HepG2 (cell line): ENCODE results near the gene POLDIP3. TPM values are rescaled to one million over a fixed set of nuclear protein-coding genes. Genes with fewer than 3 reads are reported as not detected.

ENCODE experiments used
- CREB1 ChIP-seq, 2 experiments: fragments of 450-650 bp in 1 of 2; IDR thresholded peaks; 2 replicates each; pipeline ENCODE4 v1.6.1; 2016 to 2017; ENCODE audit warnings: control low read depth in 1 of 2, mild to moderate bottlenecking in 1 of 2, missing compliant biosample characterization in 1 of 2, missing genetic modification characterization in 1 of 2
- GTF2F1 ChIP-seq: fragments of 150-350 bp; IDR thresholded peaks from 2 replicates; pipeline ENCODE4 v1.6.1; 2014; ENCODE audit warnings: low read length
- HDAC1 ChIP-seq: sonication (generic); formaldehyde crosslinking; IDR thresholded peaks from 2 replicates; pipeline ENCODE4 v1.5.1; 2020; ENCODE audit warnings: mild to moderate bottlenecking, missing genetic modification reagents
- HNF4A ChIP-seq: sonication (generic); formaldehyde crosslinking; IDR thresholded peaks from 2 replicates; pipeline ENCODE4 v1.4.0; 2020; ENCODE audit warnings: missing genetic modification reagents
- JUN ChIP-seq: sonication (generic); formaldehyde crosslinking; IDR thresholded peaks from 2 replicates; pipeline ENCODE4 v1.4.0; 2020; ENCODE audit warnings: mild to moderate bottlenecking, missing genetic modification reagents
- NFKBIZ ChIP-seq: IDR thresholded peaks from 2 replicates; pipeline ENCODE4 v1.6.1; 2018; ENCODE audit warnings: missing genetic modification reagents, missing compliant biosample characterization
- PLSCR1 ChIP-seq: sonication (generic); formaldehyde crosslinking; IDR thresholded peaks from 2 replicates; pipeline ENCODE4 v1.5.0; 2020; ENCODE audit warnings: missing genetic modification reagents, mild to moderate bottlenecking, borderline replicate concordance
- SMYD3 ChIP-seq: sonication (generic); formaldehyde crosslinking; IDR thresholded peaks from 2 replicates; pipeline ENCODE4 v1.8.1; 2023; ENCODE audit warnings: mild to moderate bottlenecking, missing genetic modification reagents
- USF2 ChIP-seq, 2 experiments: sonication (generic) in 1 of 2; formaldehyde crosslinking in 1 of 2; IDR thresholded peaks; 2 replicates each; pipeline versions ENCODE4 v1.5.1 to v1.6.1; 2011 to 2020; ENCODE audit warnings: borderline replicate concordance in 1 of 2, low read depth in 1 of 2, low read length in 1 of 2, mild to moderate bottlenecking in 1 of 2, missing genetic modification reagents in 1 of 2, moderate library complexity in 1 of 2
- ZBTB33 ChIP-seq: sonication (generic); formaldehyde crosslinking; IDR thresholded peaks from 2 replicates; pipeline ENCODE4 v1.4.0; 2020; ENCODE audit warnings: missing genetic modification reagents
- ZBTB42 ChIP-seq: sonication (generic); formaldehyde crosslinking; IDR thresholded peaks from 2 replicates; pipeline ENCODE4 v1.5.0; 2020; ENCODE audit warnings: mild to moderate bottlenecking, missing genetic modification reagents
- ZFY ChIP-seq: sonication (generic); formaldehyde crosslinking; IDR thresholded peaks from 2 replicates; pipeline ENCODE4 v1.4.0; 2020; ENCODE audit warnings: missing genetic modification reagents
- ZHX2 ChIP-seq, 2 experiments: sonication (generic) in 1 of 2; formaldehyde crosslinking in 1 of 2; IDR thresholded peaks; 2 replicates each; pipeline versions ENCODE4 v1.6.1 to v1.9.0; 2014 to 2022; ENCODE audit warnings: antibody characterized with exemption in 1 of 2, borderline replicate concordance in 1 of 2, inconsistent platforms in 1 of 2, low read depth in 1 of 2, missing genetic modification reagents in 1 of 2
- ZNF446 ChIP-seq: sonication (generic); formaldehyde crosslinking; IDR thresholded peaks from 2 replicates; pipeline ENCODE4 v1.5.0; 2020; ENCODE audit warnings: mild to moderate bottlenecking, missing genetic modification reagents
- ZSCAN9 ChIP-seq: IDR thresholded peaks from 2 replicates; pipeline ENCODE4 v1.6.1; 2016; ENCODE audit warnings: borderline replicate concordance
- ZZZ3 ChIP-seq: sonication (generic); formaldehyde crosslinking; IDR thresholded peaks from 2 replicates; pipeline ENCODE4 v1.4.0; 2020; ENCODE audit warnings: missing genetic modification reagents, mild to moderate bottlenecking, borderline replicate concordance
- polyA plus RNA-seq, 8 experiments: library from polyadenylated mRNA; depleted of rRNA in 3 of 8; stranded (reverse) in 7 of 8; unstranded in 1 of 8; fragments of >200 nt; fragmentation: Illumina TruSeq in 4 of 8; extraction: Trizol in 4 of 8; gene quantifications; 2 replicates each; pipeline versions ENCODE4 v1.2.1 to v1.2.3, GENCODE V29; 2011 to 2016; ENCODE audit warnings: low read depth in 4 of 8, missing spikeins in 1 of 8, mixed read lengths in 1 of 8; ENCODE audit not compliant: insufficient read depth in 1 of 8
- total RNA-seq, 5 experiments: library from RNA; depleted of rRNA; stranded (reverse); fragments of >200 nt; fragmentation: Illumina TruSeq; extraction: Trizol; gene quantifications; 2 replicates each; pipeline ENCODE4 v1.2.3, GENCODE V29; 2016; ENCODE audit warnings: low read depth in 1 of 5

The POLDIP3 gene
- total and polyA plus RNA-seq, 2 of the 13 experiments (the other 11 are each of a cell fraction or from before 2014, with no cell fraction given): 45.8 to 47.4 TPM

GRCh38 chr22:42617155-42617983, 2.7 kb upstream of the POLDIP3 start (continued):
- TF ChIP-seq ZFY: peak; percentile 14; the same call in 1 of the 2 replicates
- no peak for TF ChIP-seq ZNF446 (CRISPR knock-in tag)
- no peak for TF ChIP-seq PLSCR1 (CRISPR knock-in tag)
- TF ChIP-seq NFKBIZ (CRISPR knock-in tag): no peak
- TF ChIP-seq ZSCAN9 (CRISPR knock-in tag): no peak
- no peak for TF ChIP-seq HNF4A (CRISPR knock-in tag)
- TF ChIP-seq HDAC1 (CRISPR knock-in tag): no peak
- TF ChIP-seq JUN: no peak
- TF ChIP-seq ZHX2 (IDR thresholded peaks at IDR 0.05; ENCODE audit: low read depth): no peak
- no peak for TF ChIP-seq ZHX2 (CRISPR knock-in tag; IDR thresholded peaks at IDR 0.05; ENCODE audit: borderline replicate concordance)
- TF ChIP-seq SMYD3 (CRISPR knock-in tag): 0 out of 2 replicates have a peak, but pooled peaks have one; percentile 16
- TF ChIP-seq ZZZ3 (CRISPR knock-in tag): no peak
- TF ChIP-seq CREB1 (IDR thresholded peaks at IDR 0.05): no peak
- no peak for TF ChIP-seq CREB1 (CRISPR knock-in tag; IDR thresholded peaks at IDR 0.05)
- no peak for TF ChIP-seq USF2 (IDR thresholded peaks at IDR 0.05; ENCODE audit: low read depth, low read length)
- TF ChIP-seq USF2 (CRISPR knock-in tag; IDR thresholded peaks at IDR 0.05; ENCODE audit: borderline replicate concordance): no peak
- no peak for TF ChIP-seq ZBTB42 (CRISPR knock-in tag)
- TF ChIP-seq GTF2F1: no peak
- TF ChIP-seq ZBTB33 (CRISPR knock-in tag): no peak
